Epithelial cell of proximal tubule (primary cell): ENCODE measurements around the gene CHST13. TPM values are rescaled to one million over a fixed set of nuclear protein-coding genes. Genes with fewer than 3 reads are reported as not detected.

ENCODE experiments used
- DNase-seq: peaks from one replicate; pipeline ENCODE4 v3.0.0-alpha.2; 2011; ENCODE audit warnings: low read depth
- H3K4me3 ChIP-seq: 2 replicates; pipeline ENCODE4 v1.5.1; 2011; ENCODE audit warnings: low read depth, mild to moderate bottlenecking, low read length
- CTCF ChIP-seq: conservative IDR thresholded peaks from 2 replicates; pipeline ENCODE4 v1.5.1; 2012; ENCODE audit warnings: low read depth, mild to moderate bottlenecking, low read length
- total RNA-seq: library from RNA; depleted of rRNA; stranded (reverse); fragments of >200 nt; gene quantifications from 2 replicates; pipeline ENCODE4 v1.2.3, GENCODE V29; 2015

Gene CHST13
- total RNA-seq, 1 donor from 2014 or later: 0.29 TPM

DNA sequence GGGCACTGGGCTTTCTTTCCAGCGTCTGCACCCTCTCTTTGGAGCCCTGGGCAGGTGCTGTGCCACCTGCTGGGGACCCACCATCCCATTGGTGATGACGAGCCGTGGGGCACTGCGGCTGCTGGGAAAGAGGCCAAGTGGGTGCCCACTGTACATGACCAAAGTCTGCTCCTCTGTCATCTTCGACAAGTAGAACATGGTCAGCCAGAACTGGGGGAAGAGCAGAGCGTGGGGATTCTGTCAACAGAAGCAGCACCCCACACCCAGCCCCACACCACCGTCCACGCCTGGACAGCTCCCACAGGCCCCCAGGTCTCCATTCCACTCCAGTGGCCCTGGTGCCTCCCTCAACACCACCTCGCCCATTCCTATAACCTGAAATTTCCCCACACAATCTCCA lies 16.1 kb upstream of the CHST13 start:
- no peak overlapping the region for H3K4me3 ChIP-seq
- no peak for TF ChIP-seq CTCF
- DNase-seq: no peak

DNA sequence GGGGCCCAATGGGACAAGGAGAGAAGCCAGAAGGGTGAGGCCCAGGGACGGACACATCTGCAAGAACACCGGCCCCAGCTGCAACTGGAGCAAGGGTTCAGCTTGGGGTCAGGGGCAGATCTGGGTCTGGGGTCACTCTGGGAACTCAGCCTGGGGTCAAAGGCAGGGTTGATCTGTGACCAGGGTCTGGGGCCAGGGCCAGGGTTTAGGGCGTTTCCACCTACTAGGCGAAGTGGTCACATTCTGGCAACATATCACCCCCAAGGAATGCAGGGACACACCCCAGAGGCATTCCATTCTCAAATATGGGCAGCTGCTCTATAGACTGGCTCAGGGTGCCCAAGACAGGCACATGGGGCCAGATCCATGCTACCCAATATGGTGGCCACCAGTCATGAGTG lies 15.4 kb upstream of the CHST13 start:
- no peak for TF ChIP-seq CTCF
- no peak for DNase-seq
- H3K4me3 ChIP-seq: no peak overlapping the region

DNA sequence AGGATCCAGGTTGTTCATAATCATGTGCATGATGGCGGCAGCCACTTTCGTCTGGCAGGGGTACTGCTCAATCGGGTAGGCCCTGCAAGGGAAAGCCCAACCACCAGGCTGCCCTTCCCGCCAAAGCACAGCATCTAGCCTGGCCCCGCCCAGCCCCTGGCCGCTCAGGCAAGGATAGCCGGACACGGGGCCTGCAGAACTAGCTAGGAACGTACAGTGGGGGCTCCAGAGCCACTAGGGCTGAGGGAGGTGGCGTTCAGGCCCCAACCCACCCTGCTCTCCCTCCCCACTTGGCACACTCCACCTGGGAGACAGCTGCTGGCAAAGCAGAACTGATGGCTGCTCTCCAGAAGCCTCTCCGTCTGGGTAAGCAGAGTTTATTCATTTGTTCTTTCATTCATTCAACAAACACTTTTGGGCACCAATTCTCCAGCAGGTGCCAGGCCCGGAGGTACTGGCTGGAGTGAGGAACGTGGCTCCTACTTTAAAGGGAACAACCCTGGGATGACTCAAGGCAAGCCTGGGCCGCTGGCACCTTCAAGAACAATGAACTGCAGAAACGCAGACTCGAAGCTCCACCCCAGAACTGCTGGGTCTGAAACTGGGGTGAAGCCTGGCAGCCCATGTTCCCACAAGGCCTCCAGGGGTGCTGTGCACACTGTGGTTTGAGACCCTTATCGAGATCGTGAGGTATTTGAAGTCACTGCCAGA lies 14.2 kb upstream of the CHST13 start:
- no peak overlapping the region for H3K4me3 ChIP-seq
- DNase-seq: no peak
- no peak for TF ChIP-seq CTCF

DNA sequence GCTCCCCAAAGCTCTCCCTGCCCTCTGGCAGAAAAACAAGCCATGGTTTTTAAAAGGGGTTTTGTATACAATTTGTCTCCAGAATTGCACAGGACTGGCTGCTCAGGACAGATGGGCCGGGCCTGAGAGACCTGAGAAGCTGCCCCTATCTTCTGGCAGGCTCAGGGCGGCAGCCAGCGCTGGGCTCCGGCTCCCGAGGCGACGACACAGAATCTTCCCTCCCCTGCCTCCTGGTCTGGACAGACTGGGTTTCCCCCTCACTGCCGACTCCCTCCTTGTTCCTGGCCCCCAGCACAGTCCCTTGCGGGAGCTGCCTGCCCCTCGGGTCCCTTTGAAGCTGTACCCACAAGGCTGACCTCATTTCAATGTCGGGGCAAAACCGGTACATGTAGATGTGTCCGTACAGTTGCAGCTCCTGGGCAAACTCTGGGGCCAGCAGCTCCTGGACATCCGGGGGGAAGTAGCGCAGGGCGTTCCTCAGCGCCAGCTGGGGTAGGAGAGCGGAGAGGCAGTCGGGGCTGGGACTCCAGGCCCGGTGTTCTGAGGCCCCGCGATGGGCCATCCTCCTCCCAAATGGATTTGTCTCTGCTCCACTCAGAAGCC lies 13.5 kb upstream of the CHST13 start:
- no peak overlapping the region for H3K4me3 ChIP-seq
- TF ChIP-seq CTCF: no peak
- DNase-seq: no peak

DNA sequence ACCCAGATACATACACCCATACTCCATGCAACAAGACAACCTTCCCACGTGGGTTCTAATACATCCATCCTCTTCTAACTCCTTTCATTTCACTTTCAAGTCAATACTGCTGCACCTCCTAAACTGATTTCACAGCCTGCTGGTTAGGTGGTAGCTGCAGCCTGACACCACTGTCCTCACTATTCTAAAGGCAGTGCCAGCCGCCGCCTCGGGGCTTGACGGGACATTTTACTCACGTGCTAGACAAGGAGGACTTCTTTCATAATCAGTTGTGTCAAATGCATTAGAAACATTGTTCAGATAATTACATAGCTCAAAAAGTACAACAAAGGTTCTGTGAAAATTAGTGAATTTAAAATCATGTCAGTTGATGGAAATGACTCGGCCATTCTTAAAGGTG lies 12.7 kb upstream of the CHST13 start:
- no peak overlapping the region for H3K4me3 ChIP-seq
- no peak for TF ChIP-seq CTCF
- no peak for DNase-seq

DNA sequence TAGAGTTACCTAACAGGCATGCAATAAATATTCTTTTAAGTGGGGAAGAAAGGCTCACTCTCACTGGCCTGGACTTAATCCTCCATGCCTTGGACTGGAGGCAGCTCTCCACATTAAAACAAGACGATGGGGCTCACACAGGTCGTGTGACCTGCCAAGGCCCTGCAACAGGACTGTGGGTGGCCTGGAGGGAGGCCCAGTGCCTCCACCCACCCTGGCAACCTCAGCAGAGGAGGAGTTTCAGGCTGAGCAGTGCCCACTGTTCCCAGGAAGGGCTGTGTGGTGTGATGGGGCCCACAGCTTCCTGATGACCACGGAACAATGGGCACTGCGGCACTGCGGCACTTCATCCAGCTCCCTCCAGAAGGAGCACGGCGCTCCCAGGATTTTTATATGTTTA lies 11.9 kb upstream of the CHST13 start:
- TF ChIP-seq CTCF: no peak

More for the DNA sequence above, 11.9 kb upstream of the CHST13 start:
- H3K4me3 ChIP-seq: no peak overlapping the region
- no peak for DNase-seq
